NK-92 (cell line): Measurements from ENCODE around the gene EXOC3.
"Not testable (repeated sequence)": the region's sequence is repeated elsewhere in the genome, so short reads cannot be mapped to it uniquely, and the experiment has no call there.

ENCODE experiments used
- DNase-seq: peaks from one replicate; lab custom pipeline; 2025; ENCODE audit not compliant: unreplicated experiment; lab: John Stamatoyannopoulos, UW

Gene EXOC3

GRCh38 chr5:500491-500890 is 57.5 kb downstream of the EXOC3 start:
- DNase-seq: no peak

- DNase-seq: no peak
Observed at GRCh38 chr5:501105-501830, 58.3 kb downstream of the EXOC3 start.

GRCh38 chr5:501831-502184 is 58.8 kb downstream of the EXOC3 start:
- no peak for DNase-seq

- no peak for DNase-seq
Observed at GRCh38 chr5:502325-503079, 59.5 kb downstream of the EXOC3 start.

- no peak for DNase-seq
Observed at GRCh38 chr5:504326-505154, 61.6 kb downstream of the EXOC3 start.

- no peak for DNase-seq
Observed at GRCh38 chr5:505951-506525, 63.1 kb downstream of the EXOC3 start.

- not testable (repeated sequence) for DNase-seq
Observed at GRCh38 chr5:507986-508575, 65.1 kb downstream of the EXOC3 start.

- DNase-seq: no peak
Observed at GRCh38 chr5:509611-510185, 66.7 kb downstream of the EXOC3 start.

GRCh38 chr5:510521-510920 is 67.5 kb downstream of the EXOC3 start:
- DNase-seq: no peak

- DNase-seq: no peak
Observed at GRCh38 chr5:511476-511875, 68.5 kb downstream of the EXOC3 start.

GRCh38 chr5:513216-514100 is 70.5 kb downstream of the EXOC3 start:
- DNase-seq: no peak

- DNase-seq: no peak
Observed at GRCh38 chr5:514101-514485, 71.1 kb downstream of the EXOC3 start.

- no peak for DNase-seq
Observed at GRCh38 chr5:514673-515072, 71.7 kb downstream of the EXOC3 start.

GRCh38 chr5:515273-515836 is 72.4 kb downstream of the EXOC3 start:
- no peak for DNase-seq

GRCh38 chr5:516338-516925 is 73.5 kb downstream of the EXOC3 start:
- no peak for DNase-seq
